ENCODE results near the gene PHKG2. TPM values are rescaled to one million over a fixed set of nuclear protein-coding genes. Genes with fewer than 3 reads are reported as not detected.

PHKG2 gene
- total RNA-seq, 1 donor from 2014 or later = 15.6 TPM

GRCh38 chr16:30760001-30760559 is 11.9 kb downstream of the PHKG2 start:
- DNase-seq = peak; percentile 3
- no peak overlapping the region for H3K27ac ChIP-seq (replicated peaks)
- H3K4me3 ChIP-seq = no peak overlapping the region
- H3K9me3 ChIP-seq (replicated peaks) = no peaks in the 10 kb centered on the region
- no peak for TF ChIP-seq CTCF (IDR thresholded peaks at IDR 0.05; ENCODE audit: borderline replicate concordance)
- peaks cover 37% of the 10 kb centered on the region for H3K4me1 ChIP-seq
- H3K27me3 ChIP-seq (ENCODE audit: low read depth) = no peaks in the 10 kb centered on the region
- intact Hi-C loops (cut with micrococcal nuclease) = no loop called here
- H3K36me3 ChIP-seq = peaks cover 43% of the 10 kb centered on the region

GRCh38 chr16:30760577-30761426 is 12.6 kb downstream of the PHKG2 start:
- no peaks in the 10 kb centered on the region for H3K27me3 ChIP-seq (ENCODE audit: low read depth)
- peak overlapping the region; percentile 75 for H3K4me3 ChIP-seq
- H3K27ac ChIP-seq (replicated peaks) = no peak overlapping the region
- H3K4me1 ChIP-seq = peaks cover 39% of the 10 kb centered on the region
- intact Hi-C loops (cut with micrococcal nuclease) = no loop called here
- H3K9me3 ChIP-seq (replicated peaks) = no peaks in the 10 kb centered on the region
- H3K36me3 ChIP-seq = peaks cover 43% of the 10 kb centered on the region
- no peak for DNase-seq
- no peak for TF ChIP-seq CTCF (IDR thresholded peaks at IDR 0.05; ENCODE audit: borderline replicate concordance)

- Histone ChIP-seq H3K4me1 (peaks cover 46% of the 10 kb centered on the region), H3K27me3 (ENCODE audit: low read depth) (no peaks in the 10 kb centered on the region), H3K4me3 (peak overlapping the region; percentile 75), H3K9me3 (replicated peaks) (no peaks in the 10 kb centered on the region), H3K36me3 (peaks cover 43% of the 10 kb centered on the region), H3K27ac (replicated peaks) (peak overlapping the region; percentile 17)
- intact Hi-C loops (cut with micrococcal nuclease) = no loop called here
- no peak for TF ChIP-seq CTCF (IDR thresholded peaks at IDR 0.05; ENCODE audit: borderline replicate concordance)
- DNase-seq = peak; percentile 18
These were observed 13.3 kb downstream of the PHKG2 start for GRCh38 chr16:30761427-30761927.

GRCh38 chr16:30761928-30762902 is 14.0 kb downstream of the PHKG2 start, which contains the start of the genes CFAP119 and RNF40:
Gene CFAP119, minus strand, starts transcription at chr16:30762062. Its CDS starts 314 bp downstream, at chr16:30761748.
Gene RNF40, plus strand, starts transcription at chr16:30762322. Its CDS starts 224 bp downstream, at chr16:30762546.
- H3K27ac ChIP-seq (replicated peaks) = peak within 1 kb of the TSS; percentile 80
- intact Hi-C loops (cut with micrococcal nuclease) = no loop called here
- peaks cover 43% of the 10 kb centered on the region for H3K36me3 ChIP-seq
- H3K4me1 ChIP-seq = peaks cover 54% of the 10 kb centered on the region
- peak within 1 kb of the TSS; percentile 75 for H3K4me3 ChIP-seq
- no peaks in the 10 kb centered on the region for H3K27me3 ChIP-seq (ENCODE audit: low read depth)
- TF ChIP-seq CTCF (IDR thresholded peaks at IDR 0.05; ENCODE audit: borderline replicate concordance) = no peak
- H3K9me3 ChIP-seq (replicated peaks) = no peaks in the 10 kb centered on the region
- DNase-seq = peak; percentile 95

All from left ventricle myocardium inferior (tissue), 1 donor.